ENCODE results near the gene TPM2.

The TPM2 gene

DNA sequence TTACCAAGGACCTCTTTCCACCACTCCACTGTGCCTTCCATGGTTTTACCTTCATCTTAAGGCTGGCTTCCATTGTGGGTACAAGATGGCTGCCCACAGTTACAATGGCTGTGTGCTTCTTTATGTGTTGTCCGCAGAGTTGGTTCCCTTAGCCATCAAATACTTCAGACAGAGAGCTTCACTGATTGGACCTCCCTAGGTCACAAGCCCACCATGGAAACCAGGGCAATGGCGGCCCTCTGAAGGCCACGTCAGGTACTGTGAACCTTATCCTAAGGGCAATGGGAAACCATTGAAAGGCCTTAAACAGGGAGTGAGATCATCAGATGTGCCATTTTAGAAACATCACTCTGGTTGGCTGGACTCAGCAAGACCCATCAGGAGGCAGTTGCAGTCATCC, 21.8 kb downstream of the TPM2 start:
- Histone ChIP-seq H3K4me1 (ENCODE audit: control insufficient read depth, low read depth, low read length) (peaks cover 5% of the 10 kb centered on the region), H3K9ac (ENCODE audit: low read length) (no peak overlapping the region), H3K23ac (ENCODE audit: low read length) (no peak overlapping the region), H3K79me2 (ENCODE audit: control insufficient read depth, insufficient read depth, low read length) (no peaks in the 10 kb centered on the region), H3K56ac (ENCODE audit: low read length) (no peak overlapping the region), H3K4ac (ENCODE audit: low read depth, low read length) (no peak overlapping the region), H3K4me3 (ENCODE audit: low read length) (no peak overlapping the region), H2BK15ac (replicated peaks; ENCODE audit: low read depth) (no peak overlapping the region), H2BK5ac (ENCODE audit: low read length) (no peak overlapping the region), H2BK120ac (ENCODE audit: low read depth, low read length) (no peak overlapping the region), H4K5ac (ENCODE audit: low read length) (no peak overlapping the region), H2AK5ac (ENCODE audit: low read length) (no peak overlapping the region), H4K8ac (ENCODE audit: low read depth, low read length) (no peak overlapping the region), H3K4me2 (ENCODE audit: low read length) (no peak overlapping the region), H3K79me1 (ENCODE audit: low read length) (peaks cover 9% of the 10 kb centered on the region), H3K18ac (ENCODE audit: low read length) (no peak overlapping the region), H3K27ac (ENCODE audit: low read depth, low read length) (no peak overlapping the region), H3K36me3 (ENCODE audit: control insufficient read depth, insufficient read depth, low read length) (peaks cover 1% of the 10 kb centered on the region), H3K27me3 (ENCODE audit: insufficient read depth, low read length, poor library complexity) (no peaks in the 10 kb centered on the region)
- WGBS (ENCODE audit: extremely low coverage, insufficient coverage, low lambda C conversion rate), result no CpG with 5 or more reads among the region's 3 CpGs
- peak; percentile 50 for DNase-seq

DNA sequence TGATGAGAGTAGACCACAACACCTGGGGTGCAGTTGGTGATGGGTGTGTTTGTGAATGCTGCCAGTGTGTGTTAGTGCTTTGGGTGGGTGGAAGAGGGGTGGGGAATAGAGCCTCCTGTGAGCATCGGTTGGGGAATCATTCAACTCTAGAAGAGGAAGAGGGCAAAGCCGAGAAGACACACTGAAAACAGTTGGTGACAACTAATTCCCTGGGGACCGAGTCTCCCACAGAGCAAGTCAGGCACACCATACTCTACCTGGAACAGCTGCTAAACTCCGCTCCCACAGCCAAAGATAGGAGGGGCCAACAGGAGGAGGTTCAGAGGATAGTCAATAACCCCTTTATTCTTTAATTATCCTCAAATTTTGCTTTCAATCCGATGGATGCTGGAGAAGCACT, 23.2 kb downstream of the TPM2 start:
- Histone ChIP-seq H4K5ac (ENCODE audit: low read length) (no peak overlapping the region), H4K8ac (ENCODE audit: low read depth, low read length) (no peak overlapping the region), H3K79me1 (ENCODE audit: low read length) (peaks cover 12% of the 10 kb centered on the region), H3K79me2 (ENCODE audit: control insufficient read depth, insufficient read depth, low read length) (no peaks in the 10 kb centered on the region), H3K36me3 (ENCODE audit: control insufficient read depth, insufficient read depth, low read length) (peaks cover 1% of the 10 kb centered on the region), H3K4me2 (ENCODE audit: low read length) (no peak overlapping the region), H3K4me3 (ENCODE audit: low read length) (no peak overlapping the region), H3K27ac (ENCODE audit: low read depth, low read length) (no peak overlapping the region), H3K56ac (ENCODE audit: low read length) (no peak overlapping the region), H2AK5ac (ENCODE audit: low read length) (no peak overlapping the region), H3K23ac (ENCODE audit: low read length) (no peak overlapping the region), H3K4me1 (ENCODE audit: control insufficient read depth, low read depth, low read length) (peaks cover 5% of the 10 kb centered on the region), H2BK5ac (ENCODE audit: low read length) (no peak overlapping the region), H2BK120ac (ENCODE audit: low read depth, low read length) (no peak overlapping the region), H3K9ac (ENCODE audit: low read length) (no peak overlapping the region), H3K18ac (ENCODE audit: low read length) (no peak overlapping the region), H2BK15ac (replicated peaks; ENCODE audit: low read depth) (no peak overlapping the region), H3K27me3 (ENCODE audit: insufficient read depth, low read length, poor library complexity) (no peaks in the 10 kb centered on the region), H3K4ac (ENCODE audit: low read depth, low read length) (no peak overlapping the region)
- DNase-seq, result no peak
- WGBS (ENCODE audit: extremely low coverage, insufficient coverage, low lambda C conversion rate), result no CpG with 5 or more reads among the region's 5 CpGs

DNA sequence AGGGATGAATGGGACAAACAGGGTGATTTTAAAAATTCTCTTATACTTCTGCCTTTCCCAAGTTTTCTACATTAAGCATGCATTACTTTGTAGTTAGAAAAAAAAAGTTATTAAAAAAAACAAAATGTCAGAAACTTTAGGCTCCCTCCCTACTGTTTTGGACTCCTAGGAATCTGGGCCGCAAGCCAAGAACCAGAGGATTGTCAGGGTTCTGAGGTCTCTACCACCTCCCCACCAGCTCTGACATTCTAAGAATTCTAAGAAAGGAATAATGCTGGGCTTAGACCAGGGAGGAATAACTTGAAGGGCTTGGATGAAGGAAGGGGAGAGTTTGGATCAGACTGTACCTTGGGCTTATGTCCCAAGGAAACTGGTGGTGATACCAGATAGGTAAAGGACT, 23.7 kb downstream of the TPM2 start:
- Histone ChIP-seq H4K8ac (ENCODE audit: low read depth, low read length) (no peak overlapping the region), H3K9ac (ENCODE audit: low read length) (no peak overlapping the region), H3K4ac (ENCODE audit: low read depth, low read length) (no peak overlapping the region), H3K18ac (ENCODE audit: low read length) (no peak overlapping the region), H3K79me2 (ENCODE audit: control insufficient read depth, insufficient read depth, low read length) (no peaks in the 10 kb centered on the region), H3K4me3 (ENCODE audit: low read length) (no peak overlapping the region), H2BK15ac (replicated peaks; ENCODE audit: low read depth) (no peak overlapping the region), H3K4me1 (ENCODE audit: control insufficient read depth, low read depth, low read length) (peaks cover 5% of the 10 kb centered on the region), H3K27me3 (ENCODE audit: insufficient read depth, low read length, poor library complexity) (no peaks in the 10 kb centered on the region), H3K79me1 (ENCODE audit: low read length) (peaks cover 12% of the 10 kb centered on the region), H2BK5ac (ENCODE audit: low read length) (no peak overlapping the region), H2AK5ac (ENCODE audit: low read length) (no peak overlapping the region), H3K36me3 (ENCODE audit: control insufficient read depth, insufficient read depth, low read length) (peaks cover 1% of the 10 kb centered on the region), H3K56ac (ENCODE audit: low read length) (no peak overlapping the region), H2BK120ac (ENCODE audit: low read depth, low read length) (no peak overlapping the region), H3K4me2 (ENCODE audit: low read length) (no peak overlapping the region), H3K23ac (ENCODE audit: low read length) (no peak overlapping the region), H3K27ac (ENCODE audit: low read depth, low read length) (no peak overlapping the region), H4K5ac (ENCODE audit: low read length) (no peak overlapping the region)
- WGBS (ENCODE audit: extremely low coverage, insufficient coverage, low lambda C conversion rate), result no CpG with 5 or more reads among the region's 1 CpG
- no peak for DNase-seq

DNA sequence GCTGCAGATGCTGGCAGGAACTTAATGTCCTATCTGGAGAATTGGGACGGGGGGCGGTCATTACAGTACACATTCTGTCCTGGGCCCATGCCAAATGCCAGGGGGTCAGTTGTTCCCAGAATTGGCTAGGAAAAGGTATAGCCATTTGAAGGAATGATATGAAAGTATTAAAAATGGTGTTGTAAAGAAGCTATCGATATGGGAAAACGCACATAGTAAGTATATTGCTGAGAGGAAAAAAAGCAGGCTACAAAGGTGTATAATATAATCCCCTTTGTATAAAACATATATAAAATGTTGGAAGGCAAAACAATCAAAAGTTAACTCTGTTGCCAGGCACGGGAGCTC, 24.3 kb downstream of the TPM2 start:
- H3K9ac ChIP-seq (ENCODE audit: low read length), result peak overlapping the region; percentile 58
- H3K79me1 ChIP-seq (ENCODE audit: low read length), result peaks cover 12% of the 10 kb centered on the region
- H4K8ac ChIP-seq (ENCODE audit: low read depth, low read length), result no peak overlapping the region
- H3K4ac ChIP-seq (ENCODE audit: low read depth, low read length), result no peak overlapping the region
- no peak for DNase-seq
- H2BK15ac ChIP-seq (replicated peaks; ENCODE audit: low read depth), result no peak overlapping the region
- peaks cover 5% of the 10 kb centered on the region for H3K4me1 ChIP-seq (ENCODE audit: control insufficient read depth, low read depth, low read length)
- H3K36me3 ChIP-seq (ENCODE audit: control insufficient read depth, insufficient read depth, low read length), result peaks cover 6% of the 10 kb centered on the region
- no peaks in the 10 kb centered on the region for H3K79me2 ChIP-seq (ENCODE audit: control insufficient read depth, insufficient read depth, low read length)
- H2BK120ac ChIP-seq (ENCODE audit: low read depth, low read length), result no peak overlapping the region
- H3K4me3 ChIP-seq (ENCODE audit: low read length), result no peak overlapping the region
- no peak overlapping the region for H2AK5ac ChIP-seq (ENCODE audit: low read length)
- H3K18ac ChIP-seq (ENCODE audit: low read length), result no peak overlapping the region
- H3K23ac ChIP-seq (ENCODE audit: low read length), result no peak overlapping the region
- no peak overlapping the region for H3K27ac ChIP-seq (ENCODE audit: low read depth, low read length)
- no peak overlapping the region for H4K5ac ChIP-seq (ENCODE audit: low read length)
- H3K27me3 ChIP-seq (ENCODE audit: insufficient read depth, low read length, poor library complexity), result no peaks in the 10 kb centered on the region
- H3K56ac ChIP-seq (ENCODE audit: low read length), result peak overlapping the region; percentile 76
- 100% methylated on average over 2 of the region's 5 CpGs for WGBS (ENCODE audit: extremely low coverage, insufficient coverage, low lambda C conversion rate)
- peak overlapping the region; percentile 19 for H3K4me2 ChIP-seq (ENCODE audit: low read length)
- H2BK5ac ChIP-seq (ENCODE audit: low read length), result no peak overlapping the region

DNA sequence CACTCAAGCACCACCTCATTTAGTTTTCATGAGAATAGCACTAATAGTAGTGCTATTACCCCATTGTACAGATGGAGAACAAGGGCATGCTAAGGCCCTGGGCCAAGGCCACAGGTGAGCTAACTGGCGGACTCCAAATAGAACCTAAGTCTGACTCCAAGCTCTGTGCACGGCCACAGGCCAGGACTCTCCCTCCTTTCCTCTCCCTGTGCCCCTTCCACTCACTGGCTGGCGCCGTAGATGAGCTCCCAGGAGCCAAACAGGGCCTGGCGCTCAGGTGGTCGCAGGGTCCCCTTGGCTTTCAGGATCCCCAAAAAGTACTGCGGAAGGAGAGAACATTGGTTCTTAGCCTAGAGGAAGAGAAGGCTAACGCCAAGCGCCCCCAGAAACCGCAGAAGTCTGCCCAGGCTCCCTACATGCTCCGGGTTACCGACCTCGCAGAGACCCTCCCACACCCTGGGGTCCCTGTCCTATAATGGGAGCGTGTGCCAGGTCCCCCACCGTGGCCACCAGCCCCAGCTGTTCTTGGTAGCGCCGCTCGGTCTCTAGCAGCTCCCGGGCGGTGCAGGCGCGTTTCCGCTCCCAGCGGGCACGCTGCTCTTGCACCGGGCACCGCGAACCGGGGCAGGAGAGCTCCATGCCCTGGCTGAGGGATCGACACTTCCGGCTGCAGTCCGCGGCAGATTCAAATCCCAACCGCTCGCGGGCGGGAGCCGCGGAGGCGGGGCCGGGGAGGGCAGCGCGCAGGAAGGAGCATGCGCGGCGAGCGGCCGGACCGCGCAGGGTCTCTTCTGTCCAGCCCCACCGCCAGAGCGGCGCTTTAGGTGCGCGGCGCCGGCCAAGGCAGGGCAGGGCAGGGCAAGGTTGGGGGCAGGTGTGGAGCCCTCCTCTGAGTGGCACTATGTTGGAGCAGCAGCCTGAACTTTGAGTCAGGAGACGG, 24.9 kb downstream of the TPM2 start, which contains the start of gene ARHGEF39:
Gene ARHGEF39, minus strand, starts transcription at position 665 of the 940 bp plus-strand sequence. Its CDS starts 26 bp downstream, at position 639.
- Histone ChIP-seq H2BK15ac (replicated peaks; ENCODE audit: low read depth) (no peak within 1 kb of the TSS), H4K5ac (ENCODE audit: low read length) (no peak within 1 kb of the TSS), H3K4ac (ENCODE audit: low read depth, low read length) (peak within 1 kb of the TSS; percentile 97), H3K4me3 (ENCODE audit: low read length) (peak within 1 kb of the TSS; percentile 51), H3K27ac (ENCODE audit: low read depth, low read length) (no peak within 1 kb of the TSS), H3K36me3 (ENCODE audit: control insufficient read depth, insufficient read depth, low read length) (peaks cover 6% of the 10 kb centered on the region), H2BK120ac (ENCODE audit: low read depth, low read length) (no peak within 1 kb of the TSS), H3K9ac (ENCODE audit: low read length) (peak within 1 kb of the TSS; percentile 71), H3K4me2 (ENCODE audit: low read length) (peak within 1 kb of the TSS; percentile 55), H3K27me3 (ENCODE audit: insufficient read depth, low read length, poor library complexity) (no peaks in the 10 kb centered on the region), H4K8ac (ENCODE audit: low read depth, low read length) (no peak within 1 kb of the TSS), H3K79me2 (ENCODE audit: control insufficient read depth, insufficient read depth, low read length) (no peaks in the 10 kb centered on the region), H3K4me1 (ENCODE audit: control insufficient read depth, low read depth, low read length) (peaks cover 5% of the 10 kb centered on the region), H3K23ac (ENCODE audit: low read length) (peak within 1 kb of the TSS; percentile 70), H2BK5ac (ENCODE audit: low read length) (peak within 1 kb of the TSS; percentile 24), H3K56ac (ENCODE audit: low read length) (peak within 1 kb of the TSS; percentile 84), H2AK5ac (ENCODE audit: low read length) (peak within 1 kb of the TSS; percentile 97), H3K18ac (ENCODE audit: low read length) (peak within 1 kb of the TSS; percentile 75), H3K79me1 (ENCODE audit: low read length) (peaks cover 12% of the 10 kb centered on the region)
- peak; percentile 93 for DNase-seq
- no CpG with 5 or more reads among the region's 58 CpGs for WGBS (ENCODE audit: extremely low coverage, insufficient coverage, low lambda C conversion rate)
